ENCODE results near the gene CGRRF1.

GRCh38 chr14:54528973-54529372 is 19.3 kb downstream of the CGRRF1 start:
- no peak for TF ChIP-seq POLR2A (IDR thresholded peaks at IDR 0.05)
- TF ChIP-seq, protein P1, sequence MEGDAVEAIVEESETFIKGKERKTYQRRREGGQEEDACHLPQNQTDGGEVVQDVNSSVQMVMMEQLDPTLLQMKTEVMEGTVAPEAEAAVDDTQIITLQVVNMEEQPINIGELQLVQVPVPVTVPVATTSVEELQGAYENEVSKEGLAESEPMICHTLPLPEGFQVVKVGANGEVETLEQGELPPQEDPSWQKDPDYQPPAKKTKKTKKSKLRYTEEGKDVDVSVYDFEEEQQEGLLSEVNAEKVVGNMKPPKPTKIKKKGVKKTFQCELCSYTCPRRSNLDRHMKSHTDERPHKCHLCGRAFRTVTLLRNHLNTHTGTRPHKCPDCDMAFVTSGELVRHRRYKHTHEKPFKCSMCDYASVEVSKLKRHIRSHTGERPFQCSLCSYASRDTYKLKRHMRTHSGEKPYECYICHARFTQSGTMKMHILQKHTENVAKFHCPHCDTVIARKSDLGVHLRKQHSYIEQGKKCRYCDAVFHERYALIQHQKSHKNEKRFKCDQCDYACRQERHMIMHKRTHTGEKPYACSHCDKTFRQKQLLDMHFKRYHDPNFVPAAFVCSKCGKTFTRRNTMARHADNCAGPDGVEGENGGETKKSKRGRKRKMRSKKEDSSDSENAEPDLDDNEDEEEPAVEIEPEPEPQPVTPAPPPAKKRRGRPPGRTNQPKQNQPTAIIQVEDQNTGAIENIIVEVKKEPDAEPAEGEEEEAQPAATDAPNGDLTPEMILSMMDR (IDR thresholded peaks at IDR 0.05): no peak

Data from testis (tissue), 2 donors.